Left colon (tissue), 2 donors: Measurements from ENCODE around the gene PYROXD2. TPM values are rescaled to one million over a fixed set of nuclear protein-coding genes. Genes with fewer than 3 reads are reported as not detected.
"Not testable (repeated sequence)": the region's sequence is repeated elsewhere in the genome, so short reads cannot be mapped to it uniquely, and the experiment has no call there.

Source experiments
- ATAC-seq: fragments of 200-7000 bp; cut with Tn5 transposase; one replicate; pipeline ENCODE4 v1.9.1; 2020; ENCODE audit warnings: mild to moderate bottlenecking, moderate library complexity
- DNase-seq, 2 donors: peaks; one replicate each; pipeline ENCODE4 v3.0.0-alpha.2; 2020
- intact Hi-C, 2 donors: fragments of 100-400 bp; cut with DNase I in 1 of 2; cut with micrococcal nuclease in 1 of 2; formaldehyde crosslinking; loops; one replicate each; pipeline versions ENCODE4 v1.11.2 to v1.14.0; 2022; cut with DNase I, micrococcal nuclease
- total RNA-seq, 2 donors: library from RNA; stranded (reverse); fragmentation: NEBNext Ultra II Directional; extraction: Animal tissue kit (Norgen Biotek cat#: 25700); gene quantifications; one replicate each; pipeline ENCODE4 v1.2.1, GENCODE V29; 2021
- donor health status: DM: no; HTN: no; CAD: no.
- donor health status: DM: yes; HTN: yes; CAD: no.

Gene PYROXD2
- total RNA-seq, 2 donors from 2014 or later = 6.0 to 13.4 TPM

GRCh38 chr10:98403812-98404504 lies 11.0 kb downstream of the PYROXD2 start:
- ATAC-seq = peak; percentile 63
- intact Hi-C loops = no loop called here
- no peak for DNase-seq

- intact Hi-C loops = no loop called here
- ATAC-seq (peak; percentile 64), DNase-seq (peak in 1 of 2 donors; percentile 55)
Measured at GRCh38 chr10:98402931-98403718, 11.9 kb downstream of the PYROXD2 start.

- intact Hi-C loops = no loop called here
- ATAC-seq = no peak
- no peak for DNase-seq
Measured at GRCh38 chr10:98402478-98402877, 12.5 kb downstream of the PYROXD2 start.

- no peak for DNase-seq
- intact Hi-C loops = no loop called here
- no peak for ATAC-seq
Measured at GRCh38 chr10:98400482-98400881, 14.5 kb downstream of the PYROXD2 start.

- intact Hi-C loops = no loop called here
- ATAC-seq (no peak), DNase-seq (no peak)
Measured at GRCh38 chr10:98399784-98400183, 15.2 kb downstream of the PYROXD2 start.

- no peak for DNase-seq
- intact Hi-C loops = no loop called here
- ATAC-seq = no peak
Measured at GRCh38 chr10:98397089-98397600, 17.8 kb downstream of the PYROXD2 start.

- DNase-seq = no peak
- no peak for ATAC-seq
- intact Hi-C loops = no loop called here
Measured at GRCh38 chr10:98396096-98397063, 18.6 kb downstream of the PYROXD2 start.

GRCh38 chr10:98394851-98395440 lies 20.0 kb downstream of the PYROXD2 start:
- intact Hi-C loops = no loop called here
- ATAC-seq (no peak), DNase-seq (no peak)

- intact Hi-C loops = no loop called here
- ATAC-seq (no peak), DNase-seq (no peak)
Measured at GRCh38 chr10:98391578-98391991, 23.4 kb downstream of the PYROXD2 start.

GRCh38 chr10:98391065-98391464 lies 23.9 kb downstream of the PYROXD2 start:
- intact Hi-C loops = no loop called here
- DNase-seq (no peak), ATAC-seq (no peak)

GRCh38 chr10:98390406-98390805 lies 24.6 kb downstream of the PYROXD2 start:
- DNase-seq (no peak), ATAC-seq (no peak)
- intact Hi-C loops = no loop called here

- no peak for ATAC-seq
- intact Hi-C loops = no loop called here
Measured at GRCh38 chr10:98389398-98389797, 25.6 kb downstream of the PYROXD2 start.

GRCh38 chr10:98388101-98388655 lies 26.8 kb downstream of the PYROXD2 start:
- intact Hi-C loops = no loop called here
- DNase-seq = no peak
- no peak for ATAC-seq

More at GRCh38 chr10:98389398-98389797, 25.6 kb downstream of the PYROXD2 start:
- DNase-seq = no peak

GRCh38 chr10:98384531-98385133 lies 30.4 kb downstream of the PYROXD2 start:
- intact Hi-C loops = no loop called here
- ATAC-seq (no peak), DNase-seq (no peak)

- no peak for ATAC-seq
- intact Hi-C loops = no loop called here
- no peak for DNase-seq
Measured at GRCh38 chr10:98383869-98384268, 31.1 kb downstream of the PYROXD2 start.

- intact Hi-C loops, DNase-seq, ATAC-seq: not testable (repeated sequence)
Measured at GRCh38 chr10:98383134-98383667, 31.8 kb downstream of the PYROXD2 start.

- no peak for ATAC-seq
- intact Hi-C loops = no loop called here
- DNase-seq = no peak
Measured at GRCh38 chr10:98382691-98383101, 32.3 kb downstream of the PYROXD2 start.
